SK-N-SH (cell line): ENCODE results near the gene CFAP92.

Source experiments
- CTCF ChIP-seq: fragments of 200-600 bp; sonication (generic); IDR thresholded peaks from 2 replicates; pipeline ENCODE4 v1.6.1; 2017; ENCODE audit warnings: antibody characterized with exemption, mild to moderate bottlenecking, moderate library complexity
- EZH2phosphoT487 ChIP-seq: fragments of 200-600 bp; sonication (generic); IDR thresholded peaks from 2 replicates; pipeline ENCODE4 v1.6.1; 2017; ENCODE audit warnings: low read depth, mixed run types, mild to moderate bottlenecking, antibody characterized with exemption, moderate library complexity, borderline replicate concordance
- FOXJ3 ChIP-seq: sonication (generic); formaldehyde crosslinking; IDR thresholded peaks from 2 replicates; pipeline ENCODE4 v1.5.1; 2020; ENCODE audit warnings: mild to moderate bottlenecking, missing genetic modification reagents
- MEF2A ChIP-seq: IDR thresholded peaks from 2 replicates; pipeline ENCODE4 v1.4.0; 2012; ENCODE audit warnings: low read depth, borderline replicate concordance
- TEAD4 ChIP-seq: IDR thresholded peaks from 2 replicates; pipeline ENCODE4 v1.4.0; 2012; ENCODE audit warnings: mild to moderate bottlenecking, borderline replicate concordance; ENCODE audit not compliant: insufficient read depth
- TF ChIP-seq, protein P1 (sequence below): IDR thresholded peaks from 2 replicates; pipeline ENCODE4 v1.6.1; 2012; ENCODE audit warnings: mild to moderate bottlenecking, low read depth, low read length, moderate library complexity
- TF ChIP-seq, protein P2 (sequence below): IDR thresholded peaks from 2 replicates; pipeline ENCODE4 v1.4.0; 2012; ENCODE audit warnings: low read depth

DNA sequence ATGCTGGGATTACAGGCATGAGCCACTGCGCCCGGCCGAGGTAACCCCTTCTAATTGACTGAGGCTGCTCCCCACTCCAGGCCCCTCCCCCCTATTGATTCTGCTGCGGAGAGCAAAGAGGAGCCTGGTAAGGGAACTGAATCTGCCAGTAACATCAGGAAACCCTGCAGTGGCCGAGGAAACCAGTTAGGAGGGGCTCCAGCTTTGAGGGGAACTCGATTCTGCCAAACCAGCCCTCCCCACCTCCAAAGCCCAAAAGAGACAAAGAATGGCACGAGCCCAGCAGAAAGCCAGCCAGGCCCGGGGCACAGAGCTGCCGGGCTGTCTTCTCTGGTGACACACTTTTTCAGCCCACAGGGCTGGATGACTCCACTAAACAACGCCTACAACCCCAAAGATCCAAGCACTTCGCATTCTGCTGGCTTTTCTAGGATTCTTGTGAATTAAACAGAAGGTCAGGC, 129.5 kb downstream of the CFAP92 start:
- TF ChIP-seq, protein P1, sequence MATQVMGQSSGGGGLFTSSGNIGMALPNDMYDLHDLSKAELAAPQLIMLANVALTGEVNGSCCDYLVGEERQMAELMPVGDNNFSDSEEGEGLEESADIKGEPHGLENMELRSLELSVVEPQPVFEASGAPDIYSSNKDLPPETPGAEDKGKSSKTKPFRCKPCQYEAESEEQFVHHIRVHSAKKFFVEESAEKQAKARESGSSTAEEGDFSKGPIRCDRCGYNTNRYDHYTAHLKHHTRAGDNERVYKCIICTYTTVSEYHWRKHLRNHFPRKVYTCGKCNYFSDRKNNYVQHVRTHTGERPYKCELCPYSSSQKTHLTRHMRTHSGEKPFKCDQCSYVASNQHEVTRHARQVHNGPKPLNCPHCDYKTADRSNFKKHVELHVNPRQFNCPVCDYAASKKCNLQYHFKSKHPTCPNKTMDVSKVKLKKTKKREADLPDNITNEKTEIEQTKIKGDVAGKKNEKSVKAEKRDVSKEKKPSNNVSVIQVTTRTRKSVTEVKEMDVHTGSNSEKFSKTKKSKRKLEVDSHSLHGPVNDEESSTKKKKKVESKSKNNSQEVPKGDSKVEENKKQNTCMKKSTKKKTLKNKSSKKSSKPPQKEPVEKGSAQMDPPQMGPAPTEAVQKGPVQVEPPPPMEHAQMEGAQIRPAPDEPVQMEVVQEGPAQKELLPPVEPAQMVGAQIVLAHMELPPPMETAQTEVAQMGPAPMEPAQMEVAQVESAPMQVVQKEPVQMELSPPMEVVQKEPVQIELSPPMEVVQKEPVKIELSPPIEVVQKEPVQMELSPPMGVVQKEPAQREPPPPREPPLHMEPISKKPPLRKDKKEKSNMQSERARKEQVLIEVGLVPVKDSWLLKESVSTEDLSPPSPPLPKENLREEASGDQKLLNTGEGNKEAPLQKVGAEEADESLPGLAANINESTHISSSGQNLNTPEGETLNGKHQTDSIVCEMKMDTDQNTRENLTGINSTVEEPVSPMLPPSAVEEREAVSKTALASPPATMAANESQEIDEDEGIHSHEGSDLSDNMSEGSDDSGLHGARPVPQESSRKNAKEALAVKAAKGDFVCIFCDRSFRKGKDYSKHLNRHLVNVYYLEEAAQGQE: no peak
- TF ChIP-seq FOXJ3 (CRISPR knock-in tag) (no peak), CTCF (no peak), TEAD4 (no peak), MEF2A (no peak), EZH2phosphoT487 (no peak)
- TF ChIP-seq, protein P2, sequence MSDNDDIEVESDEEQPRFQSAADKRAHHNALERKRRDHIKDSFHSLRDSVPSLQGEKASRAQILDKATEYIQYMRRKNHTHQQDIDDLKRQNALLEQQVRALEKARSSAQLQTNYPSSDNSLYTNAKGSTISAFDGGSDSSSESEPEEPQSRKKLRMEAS: no peak
